K562 treated with DMSO at 1 percent for 4 hours (cell line): ENCODE results near the gene CCDC197. TPM values are rescaled to one million over a fixed set of nuclear protein-coding genes. Genes with fewer than 3 reads are reported as not detected.

Experiments
- total RNA-seq: library from RNA; unstranded; fragments of 300-600 nt; gene quantifications from 2 replicates; pipeline ENCODE4 v1.2.3, GENCODE V29; 2022; ENCODE audit not compliant: insufficient read depth

Gene CCDC197
- total RNA-seq = not detected in 2 replicates

DNA sequence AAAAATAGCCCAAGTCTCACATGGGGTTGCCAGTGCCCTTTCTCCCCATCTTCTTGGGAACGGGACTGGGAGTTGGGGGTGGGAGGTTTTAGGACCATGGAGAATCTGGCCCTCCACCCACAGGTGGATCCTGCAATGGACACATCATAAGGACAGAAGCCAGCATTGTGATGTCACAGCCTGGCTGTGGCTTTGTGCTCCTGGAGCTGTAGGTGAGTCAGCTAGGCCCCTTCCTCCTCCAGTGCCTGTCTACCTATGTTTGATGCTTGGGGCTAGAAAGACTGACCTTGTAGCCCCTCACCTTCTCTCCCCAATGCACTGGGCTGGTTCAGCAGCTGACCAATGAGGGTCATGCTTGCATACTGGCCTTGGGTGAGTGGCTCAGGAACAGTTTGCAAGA, at the start of gene CCDC197:
Gene CCDC197, plus strand, starts transcription at position 220 of the 400 bp plus-strand sequence. CDS start 831 bp downstream, outside the sequence.

DNA sequence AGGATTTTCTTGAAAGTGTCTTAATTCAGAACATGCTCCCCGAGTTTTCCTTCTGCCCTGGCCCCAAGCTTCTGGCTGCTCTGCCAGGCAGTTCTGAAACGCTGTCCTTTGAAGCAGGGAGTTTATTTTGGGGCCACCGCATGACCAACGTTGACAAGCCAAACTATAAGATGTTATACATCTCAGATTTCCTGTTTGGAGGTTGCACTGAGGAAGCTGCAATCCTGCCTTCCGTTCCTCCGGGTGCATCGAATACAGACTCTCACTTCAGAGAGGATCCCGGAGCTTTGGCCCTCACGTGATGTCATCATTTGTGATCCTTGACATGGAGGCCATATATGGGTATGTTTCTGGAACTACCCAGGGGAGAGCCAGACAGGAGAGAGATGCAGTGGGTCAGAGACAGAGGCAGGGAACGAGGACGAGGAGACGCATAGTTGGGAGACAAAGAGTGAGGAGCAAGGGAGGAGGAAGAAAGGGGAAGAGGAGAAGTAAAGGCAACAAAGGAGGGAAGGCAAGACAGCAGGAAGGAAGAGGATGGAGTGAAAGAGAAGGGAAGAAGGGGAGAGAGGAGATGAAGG, 20.5 kb upstream of the CCDC197 start, which contains the start of gene ASB2:
Gene ASB2, minus strand, starts transcription at position 94 of the 581 bp plus-strand sequence. CDS start 12,031 bp downstream, outside the sequence.

DNA sequence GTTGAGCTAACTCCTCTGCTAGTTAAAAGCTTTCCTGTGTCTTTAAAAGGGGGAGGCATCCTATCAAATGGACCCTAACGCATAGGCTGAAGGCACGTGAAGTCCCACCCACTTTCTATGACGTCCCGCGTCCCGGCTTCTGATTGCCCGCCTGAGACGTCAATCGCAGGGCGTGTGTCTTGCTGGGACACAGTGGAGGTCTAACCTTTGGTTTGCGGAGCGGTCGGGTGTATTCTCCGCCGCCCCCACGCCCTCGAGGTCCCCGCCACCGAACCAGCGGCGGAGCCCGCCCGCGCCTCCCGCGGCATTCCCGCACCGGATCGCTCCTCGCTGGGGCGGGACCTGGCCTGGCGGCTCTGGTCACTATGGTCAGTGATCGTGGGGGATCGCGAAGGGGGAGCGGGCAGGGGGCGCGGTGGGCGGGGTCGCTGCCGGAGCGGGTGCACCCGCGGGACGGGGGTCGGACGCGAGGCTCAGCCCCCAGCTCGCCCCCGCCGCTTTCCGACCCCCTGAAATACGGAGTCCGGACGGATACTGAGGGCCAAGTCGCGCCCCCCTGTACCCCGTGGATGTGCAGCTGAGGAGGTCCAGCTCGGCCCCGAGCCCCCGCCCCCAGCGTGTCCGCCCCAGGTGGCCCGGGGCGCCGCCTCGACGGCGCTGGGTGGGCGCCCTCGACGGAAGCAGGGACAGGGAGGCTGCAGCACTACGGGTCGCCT, 29.2 kb downstream of the CCDC197 start, which contains the start of gene OTUB2:
Gene OTUB2, plus strand, starts transcription at position 168 of the 716 bp plus-strand sequence. Its CDS starts 198 bp downstream, at position 366.

Other genes starting within 250 kb of the CCDC197 start
- gene PRIMA1, start 208.8 kb upstream of the CCDC197 start, total RNA-seq = not detected in 2 replicates
- not detected in 2 replicates for gene FAM181A, start 70.0 kb upstream of the CCDC197 start, total RNA-seq
- gene ASB2, start 20.7 kb upstream of the CCDC197 start, total RNA-seq = 0.33 and 0.89 TPM in 2 replicates
- gene OTUB2, start 29.0 kb downstream of the CCDC197 start, total RNA-seq = not detected in 2 replicates
- 65.9 and 69.4 TPM in 2 replicates for gene DDX24, start 83.9 kb downstream of the CCDC197 start, total RNA-seq
- 31.3 and 53.6 TPM in 2 replicates for gene IFI27L1, start 84.0 kb downstream of the CCDC197 start, total RNA-seq
- gene IFI27, start 113.4 kb downstream of the CCDC197 start, total RNA-seq = 4.2 and 7.3 TPM in 2 replicates
- gene IFI27L2, start 132.3 kb downstream of the CCDC197 start, total RNA-seq = 18.1 TPM in 1 of 2 replicates, not detected in the other
- not detected in 2 replicates for gene PPP4R4, start 177.0 kb downstream of the CCDC197 start, total RNA-seq